Activated CD4-positive, alpha-beta T cell treated with anti-CD3 and anti-CD28 coated beads, Interleukin-2, amount 50 U/mL, for 16 hours (primary cell): ENCODE data around the gene PFKP.
A peak's percentile ranks its signal among the peaks of the same experiment; 100 is the strongest.

Source experiments
- DNase-seq: peaks from one replicate; pipeline ENCODE4 v3.0.0-alpha.2; 2020

PFKP gene

GRCh38 chr10:3119796-3120459, 52.6 kb downstream of the PFKP start:
- DNase-seq: peak; percentile 16

GRCh38 chr10:3122034-3122433, 54.7 kb downstream of the PFKP start:
- no peak for DNase-seq

- DNase-seq: no peak
Measured at GRCh38 chr10:3122486-3123205, 55.3 kb downstream of the PFKP start.

- DNase-seq: no peak
Measured at GRCh38 chr10:3123571-3124411, 56.4 kb downstream of the PFKP start.

- no peak for DNase-seq
Measured at GRCh38 chr10:3124412-3125175, 57.2 kb downstream of the PFKP start.

- no peak for DNase-seq
Measured at GRCh38 chr10:3125527-3126170, 58.3 kb downstream of the PFKP start.

- no peak for DNase-seq
Measured at GRCh38 chr10:3126249-3126648, 58.9 kb downstream of the PFKP start.

GRCh38 chr10:3126741-3127346, 59.5 kb downstream of the PFKP start:
- DNase-seq: no peak

GRCh38 chr10:3127921-3128320, 60.6 kb downstream of the PFKP start:
- no peak for DNase-seq

- no peak for DNase-seq
Measured at GRCh38 chr10:3128379-3129130, 61.2 kb downstream of the PFKP start.

- DNase-seq: no peak
Measured at GRCh38 chr10:3129581-3130340, 62.4 kb downstream of the PFKP start.

GRCh38 chr10:3131098-3131497, 63.8 kb downstream of the PFKP start:
- no peak for DNase-seq

GRCh38 chr10:3132036-3133025, 65.0 kb downstream of the PFKP start:
- DNase-seq: no peak

- no peak for DNase-seq
Measured at GRCh38 chr10:3133948-3134347, 66.6 kb downstream of the PFKP start.

- DNase-seq: no peak
Measured at GRCh38 chr10:3135006-3135405, 67.7 kb downstream of the PFKP start.

- no peak for DNase-seq
Measured at GRCh38 chr10:3136336-3136735, 69.0 kb downstream of the PFKP start.

GRCh38 chr10:3136763-3137611, 69.6 kb downstream of the PFKP start:
- no peak for DNase-seq
